Measurements from ENCODE around the gene OR10V1. TPM values are rescaled to one million over a fixed set of nuclear protein-coding genes. Genes with fewer than 3 reads are reported as not detected.

OR10V1 gene
- total and polyA plus RNA-seq, 2 experiments from 2014 or later: not detected

DNA sequence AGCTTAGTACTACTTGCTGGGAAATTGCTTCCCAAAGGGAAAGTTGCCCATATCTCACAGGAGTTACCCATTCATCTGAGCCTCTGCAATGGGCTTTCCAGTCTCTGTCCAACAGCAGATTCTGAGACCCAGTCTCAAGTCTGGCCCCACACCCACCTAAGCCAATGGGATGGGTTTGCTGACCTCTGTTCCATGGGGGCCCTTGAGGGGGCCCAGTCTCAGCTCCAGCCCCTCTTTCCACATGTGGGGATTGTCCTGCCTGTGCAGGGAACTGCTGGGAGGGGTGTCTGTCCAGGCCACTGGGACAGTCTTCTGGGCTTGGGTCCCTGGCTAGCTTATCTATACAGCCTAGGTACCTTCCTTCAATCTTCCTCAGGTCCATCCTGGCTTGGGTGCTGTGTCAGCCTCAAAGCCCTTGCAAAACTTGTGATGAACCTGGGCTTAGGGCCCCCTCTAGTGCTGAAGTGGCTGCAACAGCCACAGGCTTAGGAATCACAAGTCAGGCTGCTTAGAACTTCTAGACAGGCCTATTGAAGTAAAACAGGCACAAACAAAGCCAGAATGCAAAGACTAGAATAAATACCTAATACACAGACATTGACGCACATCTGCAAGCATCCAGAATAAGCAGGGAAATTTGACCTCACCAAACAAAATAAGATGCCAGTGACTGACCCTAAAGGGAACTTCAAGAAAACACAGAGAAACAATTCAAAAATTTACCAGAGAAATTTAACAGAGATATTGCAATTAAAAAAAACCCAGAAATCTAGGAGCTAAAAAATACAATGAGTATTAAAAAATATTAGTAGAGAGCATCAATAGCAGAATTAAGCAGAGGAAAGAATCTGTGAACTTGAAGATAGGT, 33.1 kb downstream of the OR10V1 start:
- H3K9me2 ChIP-seq (ENCODE audit: insufficient read depth): no peaks in the 10 kb centered on the region
- ATAC-seq (peak; percentile 100), DNase-seq (ENCODE audit: low spot score) (peak; percentile 91)
- no peak overlapping the region for H3K4me3 ChIP-seq
- no peak overlapping the region for H2AFZ ChIP-seq
- H3K36me3 ChIP-seq (ENCODE audit: insufficient read depth): no peaks in the 10 kb centered on the region
- TF ChIP-seq NANOG (IDR thresholded peaks at IDR 0.05; ENCODE audit: borderline replicate concordance) (no peak), ZNF462 (CRISPR knock-in tag; IDR thresholded peaks at IDR 0.05) (no peak), CTCF (conservative IDR thresholded peaks at IDR 0.05; ENCODE audit: low read depth in 2 of 2) (peak; percentile 91 to 95), ZNF331 (CRISPR knock-in tag; IDR thresholded peaks at IDR 0.05; ENCODE audit: low read depth) (no peak)
- TF ChIP-seq, protein P1, sequence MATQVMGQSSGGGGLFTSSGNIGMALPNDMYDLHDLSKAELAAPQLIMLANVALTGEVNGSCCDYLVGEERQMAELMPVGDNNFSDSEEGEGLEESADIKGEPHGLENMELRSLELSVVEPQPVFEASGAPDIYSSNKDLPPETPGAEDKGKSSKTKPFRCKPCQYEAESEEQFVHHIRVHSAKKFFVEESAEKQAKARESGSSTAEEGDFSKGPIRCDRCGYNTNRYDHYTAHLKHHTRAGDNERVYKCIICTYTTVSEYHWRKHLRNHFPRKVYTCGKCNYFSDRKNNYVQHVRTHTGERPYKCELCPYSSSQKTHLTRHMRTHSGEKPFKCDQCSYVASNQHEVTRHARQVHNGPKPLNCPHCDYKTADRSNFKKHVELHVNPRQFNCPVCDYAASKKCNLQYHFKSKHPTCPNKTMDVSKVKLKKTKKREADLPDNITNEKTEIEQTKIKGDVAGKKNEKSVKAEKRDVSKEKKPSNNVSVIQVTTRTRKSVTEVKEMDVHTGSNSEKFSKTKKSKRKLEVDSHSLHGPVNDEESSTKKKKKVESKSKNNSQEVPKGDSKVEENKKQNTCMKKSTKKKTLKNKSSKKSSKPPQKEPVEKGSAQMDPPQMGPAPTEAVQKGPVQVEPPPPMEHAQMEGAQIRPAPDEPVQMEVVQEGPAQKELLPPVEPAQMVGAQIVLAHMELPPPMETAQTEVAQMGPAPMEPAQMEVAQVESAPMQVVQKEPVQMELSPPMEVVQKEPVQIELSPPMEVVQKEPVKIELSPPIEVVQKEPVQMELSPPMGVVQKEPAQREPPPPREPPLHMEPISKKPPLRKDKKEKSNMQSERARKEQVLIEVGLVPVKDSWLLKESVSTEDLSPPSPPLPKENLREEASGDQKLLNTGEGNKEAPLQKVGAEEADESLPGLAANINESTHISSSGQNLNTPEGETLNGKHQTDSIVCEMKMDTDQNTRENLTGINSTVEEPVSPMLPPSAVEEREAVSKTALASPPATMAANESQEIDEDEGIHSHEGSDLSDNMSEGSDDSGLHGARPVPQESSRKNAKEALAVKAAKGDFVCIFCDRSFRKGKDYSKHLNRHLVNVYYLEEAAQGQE (IDR thresholded peaks at IDR 0.05; ENCODE audit: unreplicated experiment): no peak
- TF ChIP-seq, protein P2, sequence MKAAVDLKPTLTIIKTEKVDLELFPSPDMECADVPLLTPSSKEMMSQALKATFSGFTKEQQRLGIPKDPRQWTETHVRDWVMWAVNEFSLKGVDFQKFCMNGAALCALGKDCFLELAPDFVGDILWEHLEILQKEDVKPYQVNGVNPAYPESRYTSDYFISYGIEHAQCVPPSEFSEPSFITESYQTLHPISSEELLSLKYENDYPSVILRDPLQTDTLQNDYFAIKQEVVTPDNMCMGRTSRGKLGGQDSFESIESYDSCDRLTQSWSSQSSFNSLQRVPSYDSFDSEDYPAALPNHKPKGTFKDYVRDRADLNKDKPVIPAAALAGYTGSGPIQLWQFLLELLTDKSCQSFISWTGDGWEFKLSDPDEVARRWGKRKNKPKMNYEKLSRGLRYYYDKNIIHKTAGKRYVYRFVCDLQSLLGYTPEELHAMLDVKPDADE (IDR thresholded peaks at IDR 0.05): no peak
- Mint-ChIP-seq H3K4me3 (no peak overlapping the region), H3K36me3 (ENCODE audit: low read depth) (no peaks in the 10 kb centered on the region), H3K27ac (no peak overlapping the region), H3K4me1 (no peaks in the 10 kb centered on the region), H3K9me3 (no peaks in the 10 kb centered on the region), H3K27me3 (ENCODE audit: insufficient read depth, low read depth, poor library complexity) (no peaks in the 10 kb centered on the region)
- H3K27me3 ChIP-seq (ENCODE audit: insufficient read depth): no peaks in the 10 kb centered on the region
- H3F3A ChIP-seq (replicated peaks; ENCODE audit: low read depth): no peaks in the 10 kb centered on the region
- no peak overlapping the region for H3K4me2 ChIP-seq
- no peaks in the 10 kb centered on the region for H3K79me2 ChIP-seq (replicated peaks; ENCODE audit: insufficient read depth)
- 0 out of 2 replicates have a peak, but pooled peaks cover under 1% of the 10 kb centered on the region for H3K4me1 ChIP-seq (ENCODE audit: insufficient read depth)
- H3K27ac ChIP-seq (ENCODE audit: low read depth): no peak overlapping the region
- H4K20me1 ChIP-seq (replicated peaks; ENCODE audit: insufficient read depth): no peaks in the 10 kb centered on the region
